Cardiac muscle cell (in vitro differentiated cells and primary cell): Measurements from ENCODE around the gene VWF. TPM values are rescaled to one million over a fixed set of nuclear protein-coding genes. Genes with fewer than 3 reads are reported as not detected.

Experiments used
- DNase-seq, 2 donors: peaks; one replicate each; pipeline versions ENCODE4 v3.0.0 to v3.0.0-alpha.2; 2010 to 2017; ENCODE audit warnings: low read depth in 1 of 2, low spot score in 1 of 2
- H3K27ac ChIP-seq: fragments of 200-600 bp; sonication (generic); 2 replicates; pipeline ENCODE4 v1.5.1; 2016
- H3K27me3 ChIP-seq: fragments of 200-600 bp; sonication (generic); 2 replicates; pipeline ENCODE4 v1.6.0; 2016; ENCODE audit warnings: control low read depth
- H3K36me3 ChIP-seq: fragments of 200-600 bp; sonication (generic); 2 replicates; pipeline ENCODE4 v1.5.1; 2016; ENCODE audit warnings: control low read depth
- H3K4me1 ChIP-seq: fragments of 200-600 bp; sonication (generic); 2 replicates; pipeline ENCODE4 v1.8.1; 2017; ENCODE audit warnings: low read depth, mild to moderate bottlenecking, mixed run types
- H3K4me3 ChIP-seq: fragments of 200-600 bp; sonication (generic); 2 replicates; pipeline ENCODE4 v1.5.1; 2016; ENCODE audit warnings: mild to moderate bottlenecking
- H3K9me3 ChIP-seq: fragments of 200-600 bp; sonication (generic); 2 replicates; pipeline ENCODE4 v1.5.1; 2017; ENCODE audit warnings: low read depth, mild to moderate bottlenecking, control low read depth
- polyA plus RNA-seq: library from polyadenylated mRNA; unstranded; fragments of >200 nt; fragmentation: Nextera tagmentation; extraction: Ambion mirVana; gene quantifications from 2 replicates; pipeline ENCODE4 v1.2.1, GENCODE V29; 2016
- total RNA-seq: library from RNA; depleted of rRNA; stranded (reverse); fragments of >200 nt; gene quantifications from 2 replicates; pipeline ENCODE4 v1.2.3, GENCODE V29; 2016
- TF ChIP-seq, protein P1 (sequence below): IDR thresholded peaks from 2 replicates; pipeline ENCODE4 v1.5.1; 2012; ENCODE audit warnings: low read depth, mild to moderate bottlenecking, low read length

Gene VWF
- total and polyA plus RNA-seq, 2 experiments from 2014 or later = 0.03 TPM; not detected in 1

- Histone ChIP-seq H3K36me3 (no peaks in the 10 kb centered on the region), H3K4me3 (no peak overlapping the region), H3K27me3 (peaks cover 5% of the 10 kb centered on the region), H3K27ac (no peak overlapping the region), H3K4me1 (no peaks in the 10 kb centered on the region), H3K9me3 (no peaks in the 10 kb centered on the region)
- TF ChIP-seq, protein P1, sequence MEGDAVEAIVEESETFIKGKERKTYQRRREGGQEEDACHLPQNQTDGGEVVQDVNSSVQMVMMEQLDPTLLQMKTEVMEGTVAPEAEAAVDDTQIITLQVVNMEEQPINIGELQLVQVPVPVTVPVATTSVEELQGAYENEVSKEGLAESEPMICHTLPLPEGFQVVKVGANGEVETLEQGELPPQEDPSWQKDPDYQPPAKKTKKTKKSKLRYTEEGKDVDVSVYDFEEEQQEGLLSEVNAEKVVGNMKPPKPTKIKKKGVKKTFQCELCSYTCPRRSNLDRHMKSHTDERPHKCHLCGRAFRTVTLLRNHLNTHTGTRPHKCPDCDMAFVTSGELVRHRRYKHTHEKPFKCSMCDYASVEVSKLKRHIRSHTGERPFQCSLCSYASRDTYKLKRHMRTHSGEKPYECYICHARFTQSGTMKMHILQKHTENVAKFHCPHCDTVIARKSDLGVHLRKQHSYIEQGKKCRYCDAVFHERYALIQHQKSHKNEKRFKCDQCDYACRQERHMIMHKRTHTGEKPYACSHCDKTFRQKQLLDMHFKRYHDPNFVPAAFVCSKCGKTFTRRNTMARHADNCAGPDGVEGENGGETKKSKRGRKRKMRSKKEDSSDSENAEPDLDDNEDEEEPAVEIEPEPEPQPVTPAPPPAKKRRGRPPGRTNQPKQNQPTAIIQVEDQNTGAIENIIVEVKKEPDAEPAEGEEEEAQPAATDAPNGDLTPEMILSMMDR = no peak
- DNase-seq = no peak
Measured at GRCh38 chr12:5915511-5915910, 209.0 kb downstream of the VWF start.

- Histone ChIP-seq H3K36me3 (no peaks in the 10 kb centered on the region), H3K27ac (no peak overlapping the region), H3K9me3 (no peaks in the 10 kb centered on the region), H3K27me3 (peaks cover 5% of the 10 kb centered on the region), H3K4me3 (no peak overlapping the region), H3K4me1 (no peaks in the 10 kb centered on the region)
- no peak for DNase-seq
- TF ChIP-seq, protein P1 = no peak
Measured at GRCh38 chr12:5914387-5915149, 209.9 kb downstream of the VWF start.

- no peak for DNase-seq
- no peak overlapping the region for H3K27ac ChIP-seq
- H3K4me3 ChIP-seq = no peak overlapping the region
- no peaks in the 10 kb centered on the region for H3K36me3 ChIP-seq
- TF ChIP-seq, protein P1 = no peak
- peaks cover 5% of the 10 kb centered on the region for H3K27me3 ChIP-seq
- no peaks in the 10 kb centered on the region for H3K9me3 ChIP-seq
- no peaks in the 10 kb centered on the region for H3K4me1 ChIP-seq
Measured at GRCh38 chr12:5913387-5913786, 211.1 kb downstream of the VWF start.

DNA sequence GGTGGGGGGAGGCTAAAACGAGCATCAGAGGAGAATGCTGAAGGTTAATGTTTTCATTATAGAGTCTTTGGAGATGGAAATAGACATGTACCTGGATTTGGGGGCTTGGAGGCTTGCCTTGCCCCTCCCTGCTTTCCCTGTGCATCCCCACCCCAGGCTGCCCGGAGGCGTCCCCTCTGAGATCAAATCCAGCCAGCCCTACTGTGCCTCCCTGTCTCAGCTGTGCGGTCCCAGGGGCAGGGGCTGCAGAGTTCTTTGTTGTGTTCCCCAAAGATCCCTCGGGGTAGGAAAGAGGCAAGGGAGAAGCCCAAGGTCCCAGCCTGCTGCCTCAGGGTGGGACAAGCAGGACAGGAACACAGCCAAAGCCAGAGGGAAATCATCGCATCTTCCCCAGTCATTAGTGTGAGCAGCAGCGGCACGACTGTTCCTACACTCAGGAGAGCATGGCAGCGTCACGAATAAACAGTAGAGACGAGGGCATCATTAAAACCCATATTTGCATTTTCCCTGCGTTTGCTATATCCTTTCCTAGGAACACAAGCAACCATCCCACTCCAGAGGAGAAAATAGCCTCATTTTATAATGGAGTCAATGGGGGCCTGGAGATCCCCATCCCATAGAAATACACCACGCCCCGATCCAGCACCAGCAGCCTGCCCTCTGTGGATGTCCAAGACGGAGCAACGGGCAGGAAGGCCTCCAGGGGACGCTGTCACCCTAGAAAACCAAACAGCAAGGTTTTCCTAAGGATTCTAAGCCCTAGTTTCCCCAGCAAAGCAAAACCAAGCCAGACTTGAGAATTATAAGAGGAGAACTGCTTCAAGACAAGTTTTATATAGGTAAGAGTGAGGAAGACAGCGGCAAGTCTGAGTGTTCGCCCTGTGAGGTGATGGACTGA, 211.8 kb downstream of the VWF start:
- Histone ChIP-seq H3K27me3 (peaks cover 5% of the 10 kb centered on the region), H3K27ac (no peak overlapping the region), H3K9me3 (no peaks in the 10 kb centered on the region), H3K4me3 (no peak overlapping the region), H3K4me1 (no peaks in the 10 kb centered on the region), H3K36me3 (no peaks in the 10 kb centered on the region)
- DNase-seq = peak in 1 of 2 donors; percentile 32
- TF ChIP-seq, protein P1 = peak; percentile 15

DNA sequence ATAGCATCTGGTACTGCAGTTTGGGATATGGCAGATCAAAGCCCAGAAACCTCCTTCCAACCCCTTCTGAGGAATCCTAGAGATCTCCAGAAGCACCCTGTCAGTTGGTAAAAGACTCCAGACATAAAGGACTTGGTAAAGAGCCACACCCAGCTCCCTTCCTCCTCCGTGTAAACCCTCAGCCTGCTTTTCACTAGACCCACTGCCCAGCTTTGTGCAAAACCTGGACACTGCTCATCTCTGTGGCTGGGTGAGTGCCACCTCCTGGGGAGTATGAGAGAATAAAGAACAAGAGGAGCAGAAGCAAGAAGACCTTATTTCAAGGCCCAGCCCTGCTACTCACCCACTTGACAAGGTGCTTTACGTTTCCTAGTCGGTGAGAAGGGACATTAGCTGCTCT, 212.5 kb downstream of the VWF start:
- no peak overlapping the region for H3K27ac ChIP-seq
- no peaks in the 10 kb centered on the region for H3K4me1 ChIP-seq
- H3K4me3 ChIP-seq = no peak overlapping the region
- TF ChIP-seq, protein P1 = no peak
- no peaks in the 10 kb centered on the region for H3K36me3 ChIP-seq
- H3K27me3 ChIP-seq = peaks cover 5% of the 10 kb centered on the region
- no peaks in the 10 kb centered on the region for H3K9me3 ChIP-seq
- no peak for DNase-seq
